DMS 273 (cell line): ENCODE results near the gene RTCA.
"Not testable (repeated sequence)": the region's sequence is repeated elsewhere in the genome, so short reads cannot be mapped to it uniquely, and the experiment has no call there.

Experiments used
- DNase-seq: peaks from one replicate; lab custom pipeline; 2025; ENCODE audit not compliant: unreplicated experiment; lab: John Stamatoyannopoulos, UW

RTCA gene

DNA sequence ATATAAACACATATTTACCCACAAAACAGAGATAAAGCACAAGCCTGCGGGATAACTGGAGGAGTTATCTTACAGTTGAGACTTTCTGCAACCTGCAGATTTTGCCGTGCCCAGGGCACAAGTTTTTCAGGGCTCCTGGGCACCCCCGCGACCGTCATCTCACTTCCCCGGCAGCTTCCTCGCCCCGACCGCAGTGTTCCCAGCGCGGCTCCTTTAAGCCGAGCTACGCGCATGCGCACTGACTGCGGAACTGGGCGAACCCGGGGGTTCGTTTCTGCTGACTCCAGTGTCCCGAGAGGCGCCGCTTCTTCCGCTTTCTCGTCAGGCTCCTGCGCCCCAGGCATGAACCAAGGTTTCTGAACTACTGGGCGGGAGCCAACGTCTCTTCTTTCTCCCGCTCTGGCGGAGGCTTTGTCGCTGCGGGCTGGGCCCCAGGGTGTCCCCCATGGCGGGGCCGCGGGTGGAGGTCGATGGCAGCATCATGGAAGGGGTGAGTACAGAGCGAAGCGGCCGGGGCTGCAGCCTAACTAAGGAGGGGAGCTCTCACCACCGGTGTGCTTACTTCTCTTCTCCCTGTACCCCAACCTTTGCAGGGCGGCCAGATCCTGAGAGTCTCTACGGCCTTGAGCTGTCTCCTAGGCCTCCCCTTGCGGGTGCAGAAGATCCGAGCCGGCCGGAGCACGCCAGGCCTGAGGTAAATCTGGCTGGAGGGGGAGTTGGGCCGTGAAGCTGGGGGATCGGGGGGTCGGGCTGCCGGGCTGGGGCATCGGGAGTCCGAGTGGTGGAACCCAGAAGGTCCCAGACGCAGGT is at the start of gene RTCA:
Gene RTCA (plus strand): TSS at position 286 of the 810 bp plus-strand sequence. CDS start 160 bp downstream, at position 446.
- peak; percentile 98 for DNase-seq

DNA sequence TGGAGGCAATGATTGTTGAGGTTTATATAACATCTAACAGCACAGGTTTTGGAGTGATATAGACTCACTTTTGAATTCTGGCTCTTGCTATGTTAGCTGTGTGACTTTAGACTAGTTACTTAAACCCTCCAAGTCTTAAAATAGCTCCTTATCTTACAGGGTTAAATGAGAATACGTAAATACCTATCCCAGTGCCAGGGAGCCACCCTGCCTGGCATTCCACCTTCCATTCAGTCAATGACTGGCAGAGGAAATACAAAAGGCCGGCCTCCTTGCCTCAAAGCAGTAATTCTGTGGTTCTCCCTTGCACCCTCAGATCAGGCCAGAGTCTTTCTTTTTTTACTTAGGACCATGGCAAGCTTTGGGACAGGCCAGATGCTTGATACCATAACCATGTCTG is 48.2 kb upstream of the RTCA start:
- no peak for DNase-seq

DNA sequence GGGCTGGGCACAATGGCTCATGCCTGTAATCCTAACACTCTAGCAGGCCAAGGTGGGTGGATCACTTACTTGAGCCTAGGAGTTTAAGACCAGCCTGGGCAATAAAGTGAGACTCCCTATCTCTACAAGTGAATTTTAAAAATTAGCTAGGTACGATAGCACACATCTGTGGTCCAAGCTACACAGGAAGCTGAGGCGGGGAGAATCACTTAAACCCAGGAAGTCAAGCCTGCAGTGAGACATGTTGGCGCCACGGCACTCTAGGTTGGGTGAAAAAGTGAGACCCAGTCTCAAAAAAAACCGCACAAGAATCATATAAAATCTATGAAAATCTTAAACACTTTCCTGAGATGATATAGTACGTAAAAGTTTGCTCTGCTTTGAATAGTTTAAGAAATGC is 46.6 kb upstream of the RTCA start:
- no peak for DNase-seq

DNA sequence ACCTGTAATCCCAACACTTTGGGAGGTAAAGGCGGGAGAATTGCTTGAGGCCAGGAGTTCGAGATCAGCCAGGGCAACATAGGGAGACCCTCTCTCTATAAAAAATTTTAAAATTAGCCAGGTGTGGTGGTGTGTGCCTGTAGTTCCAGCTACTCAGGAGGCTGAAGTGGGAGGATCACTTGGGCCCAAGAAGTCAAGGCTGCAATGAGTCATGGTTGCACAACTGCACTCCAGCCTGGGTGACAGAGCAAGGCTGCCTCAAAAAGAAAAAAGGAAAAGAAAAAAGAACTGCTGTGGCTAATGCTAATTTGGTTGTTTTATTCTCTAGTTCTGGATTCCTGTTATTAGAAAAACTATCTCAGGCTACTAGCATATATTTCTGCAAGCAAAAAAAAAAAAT is 46.1 kb upstream of the RTCA start:
- no peak for DNase-seq

DNA sequence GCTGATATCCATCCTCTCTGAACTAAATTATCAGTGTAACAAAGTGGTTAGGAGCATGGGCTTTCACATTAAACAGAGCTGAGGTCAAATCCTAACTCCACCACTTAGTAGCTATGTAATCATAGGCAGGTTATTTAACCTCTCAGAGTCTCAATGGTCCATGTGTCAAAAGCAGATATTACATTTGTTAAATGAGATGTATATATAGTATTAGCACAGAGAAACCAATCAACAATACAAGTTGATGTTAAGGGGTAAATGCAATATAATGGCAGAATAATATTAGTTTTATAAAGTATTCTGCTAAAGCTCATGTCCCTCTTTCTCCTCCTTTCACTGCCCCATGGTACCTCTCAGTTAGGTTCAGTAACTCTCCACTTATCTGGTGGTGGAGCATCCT is 43.6 kb upstream of the RTCA start:
- no peak for DNase-seq

DNA sequence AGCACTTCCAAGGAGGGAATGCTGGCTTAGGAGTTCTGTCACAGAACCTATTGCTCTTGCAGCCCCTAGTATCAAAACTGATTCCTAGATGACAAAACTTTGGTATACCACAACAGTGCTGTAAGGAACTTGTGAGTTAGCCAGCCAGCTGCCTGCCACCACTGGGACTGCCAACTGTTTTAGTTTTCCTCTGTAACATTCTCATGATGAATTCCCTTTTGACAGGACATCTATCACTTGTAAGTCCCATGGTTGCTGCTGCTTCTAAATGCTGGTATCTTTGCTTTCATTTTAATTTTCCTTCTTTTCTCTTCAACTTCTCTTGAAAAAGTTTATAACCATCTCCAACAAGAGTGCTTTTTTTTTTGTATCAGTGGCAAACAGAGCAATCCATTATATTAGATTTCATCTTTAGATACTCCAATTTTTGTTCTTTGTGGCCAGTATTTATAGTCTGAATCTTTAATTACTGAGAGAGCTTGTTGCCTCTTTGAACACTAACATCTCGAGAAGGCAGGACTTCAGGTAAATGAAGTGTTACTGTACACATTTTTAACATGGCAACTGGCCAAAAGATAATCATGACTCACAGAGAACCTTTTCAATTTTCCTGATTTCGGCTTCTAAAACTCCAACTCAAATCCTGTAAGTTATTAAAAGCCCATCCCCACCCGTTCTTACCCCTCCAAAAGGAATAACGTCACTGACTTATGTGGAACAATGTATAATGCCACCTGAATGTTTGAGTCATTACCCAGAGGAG is 36.2 kb upstream of the RTCA start:
- DNase-seq: no peak

DNA sequence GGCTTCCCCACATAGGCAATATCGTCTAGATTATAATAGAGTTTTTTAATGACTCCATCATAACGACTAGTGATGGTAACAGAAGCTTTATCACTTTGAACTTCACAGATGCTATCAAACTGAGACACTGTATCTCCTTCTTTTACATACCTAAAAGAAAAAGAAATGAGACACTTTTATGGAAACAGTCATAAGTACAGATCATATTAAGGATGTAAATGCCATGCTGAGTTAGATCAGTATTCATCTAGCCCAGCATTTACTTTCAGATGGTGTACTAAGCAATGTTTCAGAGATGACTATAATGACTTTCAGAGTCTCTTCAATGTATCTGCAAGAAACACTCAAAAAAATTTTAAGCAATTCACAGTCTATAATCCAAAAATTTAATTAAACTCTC is 35.3 kb upstream of the RTCA start:
- DNase-seq: no peak

DNA sequence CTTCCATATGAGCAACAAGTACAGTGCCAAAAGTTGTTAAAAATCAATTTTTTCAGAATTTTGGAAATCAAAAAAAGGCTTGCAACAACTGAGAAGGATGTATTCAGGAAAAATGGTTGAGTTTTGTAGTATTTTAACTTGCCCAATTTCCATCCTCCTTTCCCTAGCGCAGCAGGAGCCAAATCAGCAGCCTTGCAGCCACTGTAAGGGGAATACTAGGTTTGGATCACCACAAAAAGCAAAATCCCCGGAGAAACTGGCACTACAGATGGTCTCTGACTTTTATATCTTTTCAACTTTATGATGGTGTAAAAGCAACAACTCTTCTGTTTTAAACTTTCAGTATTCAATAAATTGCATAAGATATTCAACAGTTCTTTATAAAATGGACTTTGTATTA is 34.3 kb upstream of the RTCA start:
- DNase-seq: no peak

DNA sequence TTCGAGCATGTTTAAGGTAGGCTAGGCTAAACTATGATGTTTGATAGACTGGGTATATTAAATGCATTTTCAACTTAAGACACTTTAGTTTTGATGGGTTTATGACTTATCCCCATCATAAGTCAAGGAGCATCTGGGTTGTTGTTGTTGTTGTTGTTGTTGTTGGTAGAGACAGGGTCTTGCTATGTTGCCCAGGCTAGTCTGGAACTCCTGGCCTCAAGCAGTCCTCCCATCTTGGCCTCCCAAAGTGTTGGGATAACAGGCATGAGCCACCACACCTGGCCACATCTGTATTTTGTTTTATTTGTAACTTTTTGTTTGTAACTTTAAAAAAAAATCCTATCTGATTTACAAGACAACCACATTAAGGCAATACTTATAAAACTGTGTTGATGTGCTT is 33.9 kb upstream of the RTCA start:
- DNase-seq: no peak

DNA sequence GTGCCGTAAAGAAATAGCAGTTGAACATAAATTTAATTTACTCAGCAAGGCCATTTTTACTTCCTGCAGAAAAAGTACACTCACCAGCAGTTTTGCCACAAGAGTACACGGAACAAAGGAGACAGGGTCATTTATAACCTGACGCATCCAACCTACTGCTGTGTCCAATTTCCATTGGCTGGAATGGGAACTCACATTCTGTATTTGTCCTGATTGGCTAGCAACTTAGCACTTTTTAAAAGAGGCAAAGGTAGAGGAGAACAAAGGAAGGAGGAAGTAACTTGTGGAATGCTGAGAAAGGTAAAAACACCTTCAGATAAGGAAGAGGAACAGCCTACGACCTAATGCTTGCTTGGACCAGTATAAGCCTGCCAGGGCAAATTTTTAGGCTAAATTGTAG is 32.5 kb upstream of the RTCA start:
- not testable (repeated sequence) for DNase-seq

DNA sequence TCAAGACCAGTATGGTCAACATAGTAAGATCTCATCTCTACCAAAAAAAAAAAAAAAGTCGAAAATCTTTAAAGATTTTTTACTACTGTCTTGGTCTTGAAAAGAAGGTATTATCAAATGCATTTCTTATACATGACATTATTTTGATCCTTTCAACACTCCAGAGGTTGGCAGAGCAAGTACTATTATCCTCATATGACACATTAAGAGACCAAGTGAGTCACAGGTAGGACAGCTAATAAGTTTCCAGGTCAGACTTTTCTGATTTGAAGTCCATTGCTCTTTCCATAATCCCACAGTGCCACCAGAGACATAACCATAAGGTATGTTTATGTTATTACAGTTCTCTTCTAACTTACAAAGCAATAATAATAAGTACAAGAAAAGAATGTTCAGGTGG is 31.6 kb upstream of the RTCA start:
- no peak for DNase-seq

DNA sequence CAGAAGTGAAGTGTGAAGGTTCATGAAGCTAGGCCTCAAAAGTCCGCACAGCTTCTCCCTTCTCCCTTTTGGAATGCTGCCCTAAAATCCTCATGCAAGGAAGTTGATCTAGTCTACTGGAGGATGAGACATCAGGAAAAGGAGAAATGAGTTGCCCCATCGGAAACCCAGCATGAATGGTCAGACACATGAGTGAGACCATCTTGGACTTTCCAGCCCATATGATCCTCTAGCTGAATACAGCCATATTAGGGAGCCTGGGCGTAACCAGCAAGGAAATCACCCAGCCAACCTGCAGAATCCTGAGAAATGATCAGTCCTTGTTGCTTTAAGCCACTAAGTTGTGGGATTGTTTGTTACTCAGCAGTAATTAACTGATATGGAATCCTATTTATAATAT is 28.9 kb upstream of the RTCA start:
- no peak for DNase-seq

DNA sequence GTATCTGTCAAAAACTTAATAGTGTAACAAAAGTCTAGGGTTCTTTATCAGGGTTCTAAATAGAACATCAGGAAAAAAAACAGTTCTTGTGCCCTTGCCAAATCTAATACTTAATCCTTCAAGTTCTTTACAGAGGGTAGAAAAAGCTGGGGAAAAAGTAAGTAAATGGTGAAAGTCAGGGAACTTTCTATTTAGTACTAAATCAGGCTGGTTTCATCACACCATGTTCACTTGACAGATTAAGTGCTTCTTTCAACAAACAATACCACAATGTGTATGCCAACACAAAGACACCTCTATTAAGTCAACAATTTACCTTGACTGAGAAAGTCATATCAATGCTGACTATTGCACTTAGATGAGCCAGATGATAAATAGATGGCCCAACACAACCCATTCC is 26.1 kb upstream of the RTCA start:
- DNase-seq: no peak

DNA sequence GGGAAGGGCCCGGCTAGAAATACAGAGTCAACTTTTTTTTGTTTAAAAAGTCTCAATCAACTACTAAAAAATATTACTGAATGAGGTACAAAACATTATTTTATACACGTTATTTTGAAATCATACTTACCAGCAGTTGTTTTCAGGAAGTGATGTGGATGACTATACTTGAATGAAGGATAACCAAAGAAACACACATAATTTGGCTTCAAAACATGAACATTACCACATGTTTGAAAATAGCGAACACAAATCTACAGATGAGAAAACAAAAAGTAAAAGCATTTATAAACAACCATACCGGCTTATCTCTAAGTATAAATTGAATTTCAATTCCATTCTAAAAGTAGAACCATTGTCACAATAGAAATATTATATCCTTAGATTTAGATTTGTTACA is 25.4 kb upstream of the RTCA start:
- no peak for DNase-seq

DNA sequence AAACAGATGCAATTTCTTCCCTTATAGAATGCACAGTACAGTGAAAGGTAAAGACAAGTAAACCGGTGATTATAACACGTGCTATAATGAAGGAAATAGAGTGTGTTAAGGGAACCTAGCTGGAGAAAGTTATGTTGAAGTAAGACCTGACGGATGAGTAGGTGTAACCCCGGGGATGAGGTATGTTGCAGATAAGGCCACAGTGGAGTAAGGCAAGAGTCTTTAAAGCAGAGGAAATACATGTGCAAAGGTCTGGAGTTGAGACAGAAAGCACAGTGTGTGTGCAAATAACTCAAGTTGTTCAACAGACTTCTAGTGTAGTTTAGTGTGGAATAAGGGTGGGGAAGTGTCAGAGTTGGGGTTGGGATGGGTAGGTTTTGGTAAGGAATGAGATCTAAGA is 19.3 kb upstream of the RTCA start:
- DNase-seq: no peak

DNA sequence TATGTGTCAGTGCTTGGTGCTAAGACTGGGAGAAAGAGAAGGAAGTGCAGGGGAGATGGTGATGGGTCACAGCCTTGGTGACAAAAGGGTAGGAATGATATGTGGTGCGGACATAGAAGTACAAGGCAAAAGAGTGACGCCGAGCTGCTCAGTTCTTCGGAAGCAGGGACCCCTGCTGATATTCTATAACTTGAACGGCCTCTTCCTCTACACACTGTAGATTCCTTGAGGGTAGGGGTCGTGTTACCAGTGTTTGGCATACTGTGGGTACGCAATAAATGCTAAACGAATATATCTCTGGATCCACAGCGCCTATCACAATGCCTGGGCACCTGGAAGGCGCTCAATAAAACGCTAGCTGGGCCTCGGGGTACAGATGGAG is 16.9 kb upstream of the RTCA start:
- DNase-seq: peak; percentile 47

DNA sequence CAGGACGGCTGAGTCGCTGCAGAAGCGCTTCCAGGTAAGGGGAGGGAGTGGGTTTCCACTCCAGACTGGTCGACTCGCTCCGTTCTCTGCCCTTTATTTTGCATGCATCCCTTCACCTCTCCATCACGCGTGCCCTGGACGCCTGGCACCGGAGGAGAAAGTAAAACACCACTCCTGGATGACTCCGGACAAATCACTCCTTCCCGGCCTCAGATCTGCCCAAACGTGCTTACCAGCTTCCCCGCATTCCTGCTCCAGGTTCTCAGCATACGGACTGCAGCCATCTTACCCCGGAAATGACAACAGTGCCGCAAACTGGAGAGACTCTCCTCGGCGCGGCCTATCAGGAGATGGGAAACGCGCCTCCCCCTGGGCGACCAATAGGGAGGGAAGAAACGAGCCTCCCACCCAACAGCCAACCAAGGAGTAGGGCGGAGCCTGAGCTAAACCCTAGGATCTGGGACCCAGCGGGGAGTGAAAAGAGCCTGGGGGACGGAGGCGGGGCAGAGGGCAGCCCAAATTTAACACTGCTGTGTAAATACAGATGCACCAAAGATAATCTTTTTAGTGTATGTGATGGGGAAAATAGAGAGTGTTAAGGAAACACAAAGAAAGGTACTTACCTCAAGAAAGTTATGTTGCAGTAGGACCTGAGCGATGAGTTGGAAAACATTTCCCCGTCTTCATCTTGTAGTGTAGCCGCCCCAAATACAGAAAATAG is 16.3 kb upstream of the RTCA start, which contains the start of gene DBT:
Gene DBT (minus strand): TSS at position 298 of the 721 bp plus-strand sequence. CDS start 14 bp downstream, at position 284.
- DNase-seq: peak; percentile 99

DNA sequence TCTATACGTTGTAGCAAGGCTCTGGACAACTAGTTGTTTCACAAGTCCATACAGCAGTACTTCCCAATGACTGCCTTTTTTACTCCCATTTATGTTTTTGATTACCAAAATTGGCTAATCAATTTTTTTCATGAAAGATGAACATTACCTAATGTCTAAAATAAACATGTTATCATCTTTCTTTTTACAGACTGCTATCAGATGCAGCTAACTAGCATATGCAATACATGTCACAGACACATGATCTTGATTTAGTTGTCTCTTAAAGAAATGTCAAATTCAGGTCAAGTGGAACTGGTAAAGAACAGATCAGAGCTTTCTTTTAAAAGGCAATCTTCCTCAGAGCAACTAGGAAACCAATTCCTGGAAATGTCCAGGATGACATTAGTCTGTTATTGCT is 15.8 kb upstream of the RTCA start:
- DNase-seq: peak; percentile 26

DNA sequence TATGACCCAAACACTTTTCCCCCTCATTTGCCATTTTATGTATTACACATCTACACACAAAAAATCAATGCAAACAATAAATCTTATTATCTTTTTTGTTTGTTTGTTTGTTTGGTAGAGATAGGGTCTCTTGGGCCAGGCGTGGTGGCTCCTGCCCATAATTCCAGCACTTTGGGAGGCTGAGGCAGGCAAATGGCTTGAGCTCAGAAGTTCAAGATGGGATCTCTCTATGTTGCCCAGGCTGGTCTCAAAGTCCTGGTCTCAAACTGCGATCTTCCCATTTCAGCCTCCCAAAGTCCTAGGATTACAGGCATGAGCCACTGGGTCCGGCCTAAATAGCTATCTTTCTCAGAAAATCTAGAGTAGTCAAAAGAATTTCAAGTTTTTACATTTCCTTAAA is 15.2 kb upstream of the RTCA start:
- DNase-seq: no peak

DNA sequence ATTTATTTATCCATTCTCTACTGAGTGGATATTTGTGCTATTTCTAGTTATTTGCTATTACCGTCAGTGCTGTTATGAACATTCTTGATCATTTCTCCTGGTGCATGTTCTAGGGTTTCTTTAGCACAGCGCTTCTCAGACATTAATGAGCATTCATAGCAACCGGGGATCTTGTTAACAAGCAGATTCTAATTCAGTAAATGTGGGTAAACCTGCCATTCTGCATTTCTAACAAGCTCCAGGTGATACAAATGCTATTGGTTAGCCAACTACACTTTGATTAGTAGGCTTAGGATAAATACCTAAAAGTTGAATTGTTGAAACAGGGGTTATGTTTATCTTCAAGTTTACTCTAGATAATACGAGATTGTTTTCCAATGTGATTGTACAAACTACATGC is 13.1 kb upstream of the RTCA start:
- no peak for DNase-seq

DNA sequence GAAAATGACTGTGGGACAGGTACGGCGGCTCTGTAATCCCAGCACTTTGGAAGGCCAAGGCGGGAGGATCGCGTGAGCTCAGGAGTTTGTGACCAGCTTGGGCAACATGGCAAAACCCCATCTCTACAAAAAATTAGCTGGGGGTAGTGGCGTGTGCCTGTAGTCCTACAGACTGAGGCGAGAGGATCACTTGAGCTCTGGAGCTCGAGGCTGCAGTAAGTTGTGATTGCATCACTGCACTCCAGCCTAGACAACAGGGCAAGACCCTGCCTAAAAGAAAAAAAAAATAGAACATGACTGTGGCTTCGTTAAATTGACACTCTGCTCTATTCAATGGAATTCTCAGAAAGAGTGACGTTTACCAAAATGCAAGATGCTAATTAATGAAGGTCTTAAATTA is 12.5 kb upstream of the RTCA start:
- DNase-seq: no peak

DNA sequence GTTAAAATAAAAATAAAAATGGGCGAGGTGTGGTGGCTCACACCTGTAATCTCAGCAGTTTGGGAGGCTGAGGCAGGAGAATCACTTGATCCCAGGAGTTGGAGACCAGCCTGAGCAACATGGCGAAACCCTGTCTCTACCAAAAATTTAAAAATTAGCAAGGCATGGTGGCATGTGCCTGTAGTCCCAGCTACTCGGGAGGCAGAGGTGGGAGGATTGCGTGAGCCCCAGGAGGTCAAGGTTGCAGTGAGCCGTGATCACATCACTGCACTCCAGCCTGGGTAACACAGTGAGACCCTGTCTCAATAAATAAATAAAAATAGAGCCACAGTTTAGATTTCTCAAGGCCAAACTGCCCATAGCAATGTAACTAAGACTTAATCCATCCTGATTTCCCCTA is 9.7 kb upstream of the RTCA start:
- not testable (repeated sequence) for DNase-seq
